GM19025 (cell line): Measurements from ENCODE around the gene MUC5AC.
"Not testable (repeated sequence)": the region's sequence is repeated elsewhere in the genome, so short reads cannot be mapped to it uniquely, and the experiment has no call there.

ENCODE experiments used
- ATAC-seq: cut with Tn5 transposase; IDR thresholded peaks from one replicate; pipeline ENCODE4 v1.9.1; 2021; ENCODE audit warnings: mild to moderate bottlenecking, low read depth, moderate library complexity; ENCODE audit not compliant: unreplicated experiment

The MUC5AC gene

DNA sequence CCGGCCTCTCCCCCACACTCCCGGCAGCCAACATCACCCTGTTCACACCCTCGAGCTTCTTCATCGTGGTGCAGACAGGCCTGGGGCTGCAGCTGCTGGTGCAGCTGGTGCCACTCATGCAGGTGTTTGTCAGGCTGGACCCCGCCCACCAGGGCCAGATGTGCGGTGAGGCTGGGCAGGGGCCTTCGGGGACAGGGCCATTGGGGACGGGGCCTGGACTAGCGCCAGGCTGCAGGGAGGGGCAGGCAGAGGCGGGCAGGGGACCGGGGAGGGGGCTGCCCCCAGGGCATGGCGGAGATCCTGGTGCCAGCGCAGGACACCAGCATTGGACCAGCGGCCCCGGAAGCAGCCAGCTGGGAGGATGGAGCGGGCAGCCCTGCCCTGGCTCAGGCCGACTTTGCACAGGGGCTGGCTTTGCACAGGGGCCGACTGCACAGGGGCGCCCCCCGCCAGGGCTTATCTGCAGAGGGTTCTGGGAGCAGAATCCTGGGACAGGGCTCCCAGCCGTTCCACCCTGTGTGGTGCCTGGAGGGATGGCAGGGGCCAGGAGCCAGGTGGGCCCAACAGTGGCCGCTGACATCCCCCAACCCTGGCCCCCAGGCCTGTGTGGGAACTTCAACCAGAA, 73.8 kb downstream of the MUC5AC start:
- ATAC-seq, result no peak

DNA sequence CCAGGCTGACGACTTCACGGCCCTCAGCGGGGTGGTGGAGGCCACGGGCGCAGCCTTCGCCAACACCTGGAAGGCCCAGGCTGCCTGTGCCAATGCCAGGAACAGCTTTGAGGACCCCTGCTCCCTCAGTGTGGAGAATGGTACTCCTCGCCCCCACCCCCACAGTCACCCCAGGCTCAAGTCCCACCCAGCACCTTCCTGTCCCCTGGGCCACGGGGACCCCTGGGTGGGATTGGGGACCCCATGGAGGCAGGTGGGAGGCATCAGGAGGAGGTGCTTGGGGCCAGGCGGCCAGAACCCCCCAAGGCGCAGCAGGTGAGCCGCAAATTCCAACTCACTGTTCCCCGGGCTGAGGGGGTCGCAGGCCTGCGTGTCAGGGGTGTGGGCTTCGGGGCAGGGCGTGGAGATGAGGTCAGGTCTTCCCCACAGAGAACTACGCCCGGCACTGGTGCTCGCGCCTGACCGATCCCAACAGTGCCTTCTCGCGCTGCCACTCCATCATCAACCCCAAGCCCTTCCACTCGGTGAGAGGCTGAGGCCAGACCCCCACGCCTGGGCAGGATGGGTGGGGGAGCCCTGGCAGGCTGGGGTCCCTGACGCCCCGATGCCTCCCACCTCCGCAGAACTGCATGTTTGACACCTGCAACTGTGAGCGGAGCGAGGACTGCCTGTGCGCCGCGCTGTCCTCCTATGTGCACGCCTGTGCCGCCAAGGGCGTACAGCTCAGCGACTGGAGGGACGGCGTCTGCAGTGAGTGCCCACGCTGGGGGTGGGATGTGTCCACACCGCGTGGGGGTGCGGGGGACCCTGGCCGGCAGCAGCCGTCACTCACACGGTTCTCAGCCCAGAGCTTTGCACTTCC, 74.5 kb downstream of the MUC5AC start:
- ATAC-seq, result no peak

DNA sequence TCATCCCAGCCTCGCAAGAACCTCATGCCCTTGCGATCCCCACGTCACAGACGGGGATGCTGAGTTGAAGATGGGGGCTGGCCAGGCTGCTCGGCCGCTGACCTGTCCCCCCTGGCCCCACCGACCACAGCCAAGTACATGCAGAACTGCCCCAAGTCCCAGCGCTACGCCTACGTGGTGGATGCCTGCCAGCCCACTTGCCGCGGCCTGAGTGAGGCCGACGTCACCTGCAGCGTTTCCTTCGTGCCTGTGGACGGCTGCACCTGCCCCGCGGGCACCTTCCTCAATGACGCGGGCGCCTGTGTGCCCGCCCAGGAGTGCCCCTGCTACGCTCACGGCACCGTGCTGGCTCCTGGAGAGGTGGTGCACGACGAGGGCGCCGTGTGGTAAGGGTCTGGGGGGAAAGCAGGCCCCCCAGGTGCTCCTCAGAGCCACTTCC, 75.1 kb downstream of the MUC5AC start:
- ATAC-seq, result no peak

DNA sequence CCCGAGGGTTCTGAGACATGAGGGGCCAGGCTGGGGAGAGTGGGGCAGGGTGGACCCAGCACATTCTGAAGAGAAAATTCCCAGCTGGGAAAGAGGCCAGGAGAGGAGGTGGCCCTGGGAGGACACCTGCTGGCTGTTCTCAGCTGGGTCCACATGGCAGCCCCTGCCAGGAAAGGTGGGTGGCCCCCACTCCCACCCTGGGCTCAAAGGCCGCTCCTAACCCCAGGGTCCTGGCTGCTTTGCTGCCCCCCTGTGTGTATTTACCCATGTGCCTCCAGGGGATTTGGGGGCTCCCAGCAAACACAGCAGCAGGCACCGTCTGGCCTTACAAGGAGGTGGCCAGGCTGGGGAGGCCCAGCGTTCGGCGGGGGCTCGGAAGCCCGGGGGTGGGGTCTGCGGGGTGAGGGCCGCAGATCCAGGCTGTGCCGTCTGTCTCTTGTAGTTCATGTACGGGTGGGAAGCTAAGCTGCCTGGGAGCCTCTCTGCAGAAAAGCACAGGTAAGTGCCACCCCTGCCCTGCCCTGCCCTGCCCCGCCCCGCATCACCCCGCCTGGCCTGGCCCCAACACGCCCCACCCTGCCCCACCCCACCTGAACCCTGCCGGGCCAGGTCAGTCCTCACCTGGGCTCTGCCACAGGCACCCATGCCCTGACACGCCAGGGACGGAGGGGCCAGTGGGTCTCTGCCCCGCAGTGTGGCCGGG, 75.7 kb downstream of the MUC5AC start:
- no peak for ATAC-seq

DNA sequence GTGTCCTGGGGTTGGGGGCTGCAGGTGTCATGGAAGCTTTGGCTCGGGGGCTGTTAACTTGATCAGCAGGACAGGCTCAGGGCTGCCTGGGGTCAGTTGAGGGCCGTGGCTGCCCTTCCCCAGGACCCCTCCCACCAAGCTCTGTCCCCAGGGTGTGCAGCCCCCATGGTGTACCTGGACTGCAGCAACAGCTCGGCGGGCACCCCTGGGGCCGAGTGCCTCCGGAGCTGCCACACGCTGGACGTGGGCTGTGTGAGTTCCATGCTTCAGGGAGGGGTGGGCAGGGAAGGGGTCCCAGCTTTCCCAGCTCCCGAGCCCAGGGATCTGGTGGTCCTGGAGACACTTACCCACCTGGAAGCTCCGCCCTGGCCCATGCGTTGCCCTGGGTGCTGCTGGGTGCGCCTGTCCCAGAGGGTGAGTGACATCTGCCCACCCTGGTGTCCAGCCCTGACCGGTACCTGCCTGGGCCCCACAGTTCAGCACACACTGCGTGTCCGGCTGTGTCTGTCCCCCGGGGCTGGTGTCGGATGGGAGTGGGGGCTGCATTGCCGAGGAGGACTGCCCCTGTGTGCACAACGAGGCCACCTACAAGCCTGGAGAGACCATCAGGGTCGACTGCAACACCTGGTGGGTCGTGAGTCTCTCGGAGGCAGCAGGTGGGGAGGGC, 76.4 kb downstream of the MUC5AC start:
- ATAC-seq, result no peak

DNA sequence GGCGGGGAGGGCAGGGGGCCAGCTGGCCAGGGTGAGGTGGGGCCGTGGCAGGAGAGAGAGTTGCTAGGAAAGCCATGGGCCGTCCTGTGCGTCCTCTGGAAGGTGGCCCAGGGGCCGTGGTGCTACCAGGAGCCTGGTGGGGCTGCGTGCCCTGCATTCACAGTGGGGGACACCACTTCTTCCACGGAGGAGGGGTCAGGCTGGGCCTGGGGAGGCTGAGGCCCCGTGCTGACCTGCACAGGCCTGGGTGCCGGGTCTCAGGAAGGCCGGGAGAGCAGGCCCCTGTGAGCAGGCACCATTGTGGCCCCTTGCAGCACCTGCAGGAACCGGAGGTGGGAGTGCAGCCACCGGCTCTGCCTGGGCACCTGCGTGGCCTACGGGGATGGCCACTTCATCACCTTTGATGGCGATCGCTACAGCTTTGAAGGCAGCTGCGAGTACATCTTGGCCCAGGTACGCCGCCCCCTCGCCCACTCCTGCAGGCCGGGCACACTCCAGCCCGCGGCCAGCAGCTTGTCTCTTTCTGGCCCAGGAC, 77.1 kb downstream of the MUC5AC start:
- no peak for ATAC-seq

DNA sequence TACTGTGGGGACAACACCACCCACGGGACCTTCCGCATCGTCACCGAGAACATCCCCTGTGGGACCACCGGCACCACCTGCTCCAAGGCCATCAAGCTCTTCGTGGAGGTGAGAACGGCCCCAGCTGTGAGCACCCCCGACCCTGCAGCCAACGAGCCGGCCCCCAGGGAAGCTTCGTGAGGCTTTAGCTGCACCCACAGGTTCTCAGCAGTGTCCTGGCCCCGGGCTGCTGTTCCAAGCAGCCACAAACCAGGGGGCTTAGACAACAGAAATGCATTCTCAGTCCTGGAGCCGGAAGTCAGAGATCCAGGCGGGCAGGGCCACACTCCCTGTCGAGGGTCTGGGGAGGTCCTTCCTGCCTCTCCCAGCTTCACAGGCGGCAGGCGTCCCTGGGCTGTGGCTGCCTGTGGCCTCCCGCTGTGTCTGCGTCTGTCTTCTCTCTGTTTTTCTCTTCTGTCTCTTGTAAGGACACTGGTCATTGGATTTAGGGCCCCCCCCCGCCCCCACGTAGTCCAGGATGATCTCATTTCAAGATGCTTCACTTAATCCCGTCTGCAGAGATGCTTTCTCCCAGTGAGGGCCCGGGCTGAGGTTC, 77.7 kb downstream of the MUC5AC start:
- no peak for ATAC-seq

DNA sequence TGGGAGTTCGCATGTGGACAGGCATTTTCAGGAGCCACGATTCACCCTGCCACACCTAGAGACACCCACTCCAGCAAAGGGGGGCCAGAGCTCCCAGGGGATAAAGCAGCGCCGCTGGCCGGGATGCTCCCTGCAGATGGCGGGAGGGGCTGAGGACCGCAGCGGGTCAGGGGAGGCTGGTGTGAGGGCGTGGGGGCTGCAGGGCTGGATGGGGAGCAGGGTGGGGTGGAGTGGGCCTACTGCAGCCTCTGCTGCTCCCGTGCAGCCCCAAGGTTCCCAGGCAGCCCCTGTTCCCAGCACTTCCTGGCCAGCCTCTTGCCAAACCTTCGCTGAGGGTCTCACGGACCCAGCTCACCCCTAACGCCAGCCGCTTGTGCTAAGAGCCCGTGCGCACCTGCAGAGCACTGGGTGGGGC, 78.2 kb downstream of the MUC5AC start:
- no peak for ATAC-seq

DNA sequence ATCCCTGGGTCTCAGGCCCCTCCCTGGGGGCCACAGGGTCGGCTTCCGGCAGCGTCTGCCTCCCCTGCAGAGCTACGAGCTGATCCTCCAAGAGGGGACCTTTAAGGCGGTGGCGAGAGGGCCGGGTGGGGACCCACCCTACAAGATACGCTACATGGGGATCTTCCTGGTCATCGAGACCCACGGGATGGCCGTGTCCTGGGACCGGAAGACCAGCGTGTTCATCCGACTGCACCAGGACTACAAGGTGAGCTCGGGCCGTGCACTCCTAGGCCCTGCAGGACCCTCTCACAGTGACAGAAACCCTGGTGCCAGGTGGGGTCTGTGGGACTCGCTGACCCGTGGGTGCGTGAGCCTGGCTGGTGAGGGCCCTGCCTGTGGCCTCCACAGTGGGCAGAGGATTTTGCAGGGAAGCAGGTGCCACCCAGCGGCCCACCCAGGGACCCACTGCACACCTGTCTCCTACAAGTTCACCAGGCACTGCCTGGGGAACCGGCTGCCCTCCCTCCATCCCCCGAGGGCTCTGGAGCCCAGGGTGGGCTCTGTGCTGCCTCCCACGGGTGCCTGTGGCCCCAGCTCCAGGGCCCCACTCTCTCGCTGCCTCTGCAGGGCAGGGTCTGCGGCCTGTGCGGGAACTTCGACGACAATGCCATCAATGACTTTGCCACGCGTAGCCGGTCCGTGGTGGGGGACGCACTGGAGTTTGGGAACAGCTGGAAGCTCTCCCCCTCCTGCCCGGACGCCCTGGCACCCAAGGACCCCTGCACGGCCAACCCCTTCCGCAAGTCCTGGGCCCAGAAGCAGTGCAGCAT, 78.8 kb downstream of the MUC5AC start:
- no peak for ATAC-seq

DNA sequence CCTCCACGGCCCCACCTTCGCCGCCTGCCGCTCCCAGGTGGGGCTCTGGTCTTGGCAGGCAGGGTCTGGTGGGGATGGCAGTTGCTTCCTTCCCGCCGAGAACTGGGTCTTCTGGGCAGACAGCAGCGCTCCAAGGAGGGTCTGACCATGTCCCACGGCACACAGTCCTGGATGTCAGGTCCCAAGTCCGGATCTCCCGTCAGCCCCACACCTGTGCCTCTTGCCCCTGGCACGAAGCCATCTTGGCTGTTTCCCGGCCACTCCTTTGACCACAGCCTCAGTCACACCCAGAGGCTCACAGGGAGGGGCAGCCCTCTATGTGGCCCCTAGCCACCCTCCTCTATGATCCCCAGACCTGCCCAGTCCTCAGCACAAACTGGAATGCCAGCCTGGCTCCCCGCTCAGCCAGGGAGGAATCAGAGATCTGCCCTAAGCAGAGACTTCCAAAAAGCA, 79.4 kb downstream of the MUC5AC start:
- no peak for ATAC-seq

DNA sequence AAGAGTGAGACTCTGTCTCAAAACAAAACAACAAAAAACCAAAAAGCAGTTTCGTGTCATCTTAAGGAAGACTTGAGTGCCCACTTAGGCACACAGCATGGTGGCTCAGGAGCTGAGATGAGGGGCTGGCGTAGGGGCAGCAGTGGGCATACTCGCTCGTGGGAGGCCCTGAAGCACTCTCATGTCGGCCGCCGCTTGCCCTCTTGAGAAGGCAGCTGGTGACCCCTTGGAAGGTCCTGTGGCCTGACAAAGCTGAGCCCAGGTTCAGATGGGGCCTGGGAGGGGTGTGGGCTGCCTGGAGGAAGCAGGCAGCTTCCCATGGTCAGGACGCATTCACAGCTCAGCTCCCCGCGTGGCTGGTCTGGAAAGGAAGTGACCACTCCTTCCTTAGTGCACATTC, 80.1 kb downstream of the MUC5AC start:
- no peak for ATAC-seq

DNA sequence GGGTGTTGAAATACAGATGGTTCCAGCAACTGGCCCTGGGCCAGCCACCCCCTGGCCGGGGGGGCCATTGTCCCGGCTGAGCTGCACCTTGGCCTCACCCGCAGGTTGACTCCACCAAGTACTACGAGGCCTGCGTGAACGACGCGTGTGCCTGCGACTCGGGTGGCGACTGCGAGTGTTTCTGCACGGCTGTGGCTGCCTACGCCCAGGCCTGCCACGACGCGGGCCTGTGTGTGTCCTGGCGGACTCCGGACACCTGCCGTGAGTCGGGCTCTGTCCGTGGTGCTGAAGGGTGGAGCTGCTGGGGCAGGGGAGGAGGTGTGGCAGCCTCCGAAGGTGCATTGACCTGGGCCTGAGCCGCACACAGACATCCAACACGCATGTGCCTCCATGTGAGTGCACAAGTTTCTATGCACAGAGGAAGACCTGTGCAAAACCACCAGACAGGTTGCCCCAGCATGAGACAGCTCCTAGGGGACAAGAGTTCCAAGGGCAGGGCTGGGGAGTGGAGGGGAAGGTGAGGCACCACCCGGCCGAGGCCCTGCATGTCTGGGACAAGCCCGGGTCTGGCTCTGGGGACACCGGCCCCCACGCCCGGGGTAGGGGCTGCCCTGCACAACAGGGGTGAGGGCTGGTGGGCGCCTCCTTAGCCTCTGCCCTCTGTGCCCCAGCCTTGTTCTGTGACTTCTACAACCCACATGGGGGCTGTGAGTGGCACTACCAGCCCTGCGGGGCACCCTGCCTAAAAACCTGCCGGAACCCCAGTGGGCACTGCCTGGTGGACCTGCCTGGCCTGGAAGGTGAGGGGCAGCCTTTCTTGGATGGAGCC, 81.2 kb downstream of the MUC5AC start:
- no peak for ATAC-seq

DNA sequence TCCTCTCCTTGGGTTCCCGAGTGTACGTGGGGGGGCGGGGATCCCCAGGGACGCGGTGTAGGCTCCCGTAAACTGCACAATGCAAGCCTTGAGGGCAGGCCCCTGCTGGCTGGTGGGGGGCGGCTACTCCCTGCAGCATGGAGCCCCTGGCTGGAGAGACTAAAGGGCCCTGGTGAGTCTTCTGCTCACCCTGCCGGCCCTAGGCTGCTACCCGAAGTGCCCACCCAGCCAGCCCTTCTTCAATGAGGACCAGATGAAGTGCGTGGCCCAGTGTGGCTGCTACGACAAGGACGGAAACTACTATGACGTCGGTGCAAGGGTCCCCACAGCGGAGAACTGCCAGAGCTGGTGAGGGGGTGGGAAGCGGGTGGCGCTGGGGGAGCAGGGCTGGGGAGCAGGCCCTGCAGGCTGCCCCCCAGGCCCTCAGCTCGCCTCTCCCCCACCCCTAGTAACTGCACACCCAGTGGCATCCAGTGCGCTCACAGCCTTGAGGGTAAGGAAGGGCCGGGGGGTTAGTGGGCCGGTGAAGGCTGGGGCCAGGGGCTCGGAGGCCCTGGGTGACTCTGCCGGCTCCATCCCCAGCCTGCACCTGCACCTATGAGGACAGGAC, 81.9 kb downstream of the MUC5AC start:
- no peak for ATAC-seq

DNA sequence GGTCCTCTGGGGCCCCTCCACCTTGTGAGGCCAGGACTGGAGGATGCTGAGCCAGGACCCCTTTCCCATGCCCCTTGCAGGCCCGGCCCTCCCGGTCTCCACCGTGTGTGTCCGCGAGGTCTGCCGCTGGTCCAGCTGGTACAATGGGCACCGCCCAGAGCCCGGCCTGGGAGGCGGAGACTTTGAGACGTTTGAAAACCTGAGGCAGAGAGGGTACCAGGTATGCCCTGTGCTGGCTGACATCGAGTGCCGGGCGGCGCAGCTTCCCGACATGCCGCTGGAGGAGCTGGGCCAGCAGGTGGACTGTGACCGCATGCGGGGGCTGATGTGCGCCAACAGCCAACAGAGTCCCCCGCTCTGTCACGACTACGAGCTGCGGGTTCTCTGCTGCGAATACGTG, 83.0 kb downstream of the MUC5AC start:
- ATAC-seq, result no peak

DNA sequence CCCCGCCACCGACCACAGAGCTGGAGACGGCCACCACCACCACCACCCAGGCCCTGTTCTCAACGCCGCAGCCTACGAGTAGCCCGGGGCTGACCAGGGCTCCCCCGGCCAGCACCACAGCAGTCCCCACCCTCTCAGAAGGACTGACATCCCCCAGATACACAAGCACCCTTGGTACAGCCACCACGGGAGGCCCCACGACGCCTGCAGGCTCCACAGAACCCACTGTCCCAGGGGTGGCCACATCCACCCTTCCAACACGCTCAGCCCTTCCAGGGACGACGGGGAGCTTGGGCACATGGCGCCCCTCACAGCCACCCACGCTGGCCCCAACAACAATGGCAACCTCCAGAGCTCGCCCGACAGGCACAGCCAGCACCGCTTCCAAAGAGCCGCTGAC, 84.0 kb downstream of the MUC5AC start:
- no peak for ATAC-seq

DNA sequence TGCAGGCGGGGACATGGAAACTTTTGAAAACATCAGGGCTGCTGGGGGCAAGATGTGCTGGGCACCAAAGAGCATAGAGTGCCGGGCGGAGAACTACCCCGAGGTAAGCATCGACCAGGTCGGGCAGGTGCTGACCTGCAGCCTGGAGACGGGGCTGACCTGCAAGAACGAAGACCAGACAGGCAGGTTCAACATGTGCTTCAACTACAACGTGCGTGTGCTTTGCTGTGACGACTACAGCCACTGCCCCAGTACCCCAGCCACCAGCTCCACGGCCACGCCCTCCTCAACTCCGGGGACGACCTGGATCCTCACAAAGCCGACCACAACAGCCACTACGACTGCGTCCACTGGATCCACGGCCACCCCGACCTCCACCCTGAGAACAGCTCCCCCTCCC, 84.5 kb downstream of the MUC5AC start:
- no peak for ATAC-seq

DNA sequence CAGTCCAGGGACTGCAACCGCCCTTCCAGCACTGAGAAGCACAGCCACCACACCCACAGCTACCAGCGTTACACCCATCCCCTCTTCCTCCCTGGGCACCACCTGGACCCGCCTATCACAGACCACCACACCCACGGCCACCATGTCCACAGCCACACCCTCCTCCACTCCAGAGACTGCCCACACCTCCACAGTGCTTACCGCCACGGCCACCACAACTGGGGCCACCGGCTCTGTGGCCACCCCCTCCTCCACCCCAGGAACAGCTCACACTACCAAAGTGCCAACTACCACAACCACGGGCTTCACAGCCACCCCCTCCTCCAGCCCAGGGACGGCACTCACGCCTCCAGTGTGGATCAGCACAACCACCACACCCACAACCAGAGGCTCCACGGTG, 85.0 kb downstream of the MUC5AC start:
- ATAC-seq, result not testable (repeated sequence)

DNA sequence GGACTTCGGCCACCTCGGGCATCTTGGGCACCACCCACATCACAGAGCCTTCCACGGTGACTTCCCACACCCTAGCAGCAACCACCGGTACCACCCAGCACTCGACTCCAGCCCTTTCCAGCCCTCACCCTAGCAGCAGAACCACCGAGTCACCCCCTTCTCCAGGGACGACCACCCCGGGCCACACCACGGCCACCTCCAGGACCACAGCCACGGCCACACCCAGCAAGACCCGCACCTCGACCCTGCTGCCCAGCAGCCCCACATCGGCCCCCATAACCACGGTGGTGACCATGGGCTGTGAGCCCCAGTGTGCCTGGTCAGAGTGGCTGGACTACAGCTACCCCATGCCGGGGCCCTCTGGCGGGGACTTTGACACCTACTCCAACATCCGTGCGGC, 85.8 kb downstream of the MUC5AC start:
- ATAC-seq, result not testable (repeated sequence)
